Heart left ventricle (tissue), 13 donors: ENCODE measurements around the gene MINK1.

Experiments
- POLR2A ChIP-seq, 2 donors: fragments of 450-650 bp; IDR thresholded peaks; one replicate each; pipeline ENCODE4 v1.6.1; 2017; ENCODE audit warnings: antibody characterized with exemption in 2 of 2, mild to moderate bottlenecking in 2 of 2, moderate library complexity in 2 of 2
- TF ChIP-seq, protein P1 (sequence below), 12 donors: fragments of 200-600 bp; sonication (generic) in 4 of 12; IDR thresholded peaks; one replicate each; pipeline versions ENCODE4 v1.5.0 to v1.8.0; 2018 to 2022; ENCODE audit warnings: antibody characterized with exemption in 12 of 12, mild to moderate bottlenecking in 5 of 12
- donor health status: ischemic (EF 13 %, LVEDD 7.1; RV severe dilation, severe dysfunction).
- donor health status: DM: no; HTN: yes; CAD: no.
- donor health status: DM: no; HTN: no; CAD: no.
- donor health status: ischemic (EF 25% LVEDD 6.9; RV normal size, moderate dysfunction).
- donor health status: ischemic (EF 25% LVEDD 5.7; RV mildly dilated, moderate dysfunction).
- donor health status: ischemic (EF 35%, LVEDD 5.7; RV mildly dilated, moderate dysfunction).
- donor health status: nonischemic (EF 11% LVEDD 7.7; RV severe dilation, severe dysfunction).
- donor health status: DM: yes; HTN: yes; CAD: no.
- donor health status: PGD.
- donor health status: ischemic (EF 29% LVEDD 5.4; RV normal size, mild dysfunction).
- donor health status: nonischemic (EF 23%, LVEDD 6.1; RV moderate dilation, normal function).

DNA sequence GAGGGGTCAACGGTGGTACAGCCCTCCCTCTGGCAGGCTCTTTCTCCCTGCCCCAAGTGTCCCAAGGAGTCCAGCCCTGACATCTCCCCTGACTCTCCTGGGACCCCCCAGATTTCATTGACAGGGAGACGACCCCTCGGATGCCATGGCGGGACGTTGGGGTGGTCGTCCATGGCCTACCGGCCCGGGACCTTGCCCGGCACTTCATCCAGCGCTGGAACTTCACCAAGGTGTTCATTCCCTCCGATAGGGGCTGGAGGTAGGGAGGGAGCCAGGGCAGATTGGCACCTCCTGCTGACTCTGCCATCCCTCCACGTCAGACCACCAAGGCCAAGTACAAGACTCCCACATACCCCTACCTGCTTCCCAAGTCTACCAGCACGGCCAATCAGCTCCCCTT is 16.3 kb upstream of the MINK1 start:
- TF ChIP-seq, protein P1, sequence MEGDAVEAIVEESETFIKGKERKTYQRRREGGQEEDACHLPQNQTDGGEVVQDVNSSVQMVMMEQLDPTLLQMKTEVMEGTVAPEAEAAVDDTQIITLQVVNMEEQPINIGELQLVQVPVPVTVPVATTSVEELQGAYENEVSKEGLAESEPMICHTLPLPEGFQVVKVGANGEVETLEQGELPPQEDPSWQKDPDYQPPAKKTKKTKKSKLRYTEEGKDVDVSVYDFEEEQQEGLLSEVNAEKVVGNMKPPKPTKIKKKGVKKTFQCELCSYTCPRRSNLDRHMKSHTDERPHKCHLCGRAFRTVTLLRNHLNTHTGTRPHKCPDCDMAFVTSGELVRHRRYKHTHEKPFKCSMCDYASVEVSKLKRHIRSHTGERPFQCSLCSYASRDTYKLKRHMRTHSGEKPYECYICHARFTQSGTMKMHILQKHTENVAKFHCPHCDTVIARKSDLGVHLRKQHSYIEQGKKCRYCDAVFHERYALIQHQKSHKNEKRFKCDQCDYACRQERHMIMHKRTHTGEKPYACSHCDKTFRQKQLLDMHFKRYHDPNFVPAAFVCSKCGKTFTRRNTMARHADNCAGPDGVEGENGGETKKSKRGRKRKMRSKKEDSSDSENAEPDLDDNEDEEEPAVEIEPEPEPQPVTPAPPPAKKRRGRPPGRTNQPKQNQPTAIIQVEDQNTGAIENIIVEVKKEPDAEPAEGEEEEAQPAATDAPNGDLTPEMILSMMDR (IDR thresholded peaks at IDR 0.05): no peak
- TF ChIP-seq POLR2A (IDR thresholded peaks at IDR 0.05): no peak
